B cell (primary cell): ENCODE data around the gene RPL6.
"Not testable (repeated sequence)": the region's sequence is repeated elsewhere in the genome, so short reads cannot be mapped to it uniquely, and the experiment has no call there.

ENCODE experiments used
- CTCF ChIP-seq: fragments of 200-600 bp; IDR thresholded peaks from one replicate; pipeline ENCODE4 v1.8.0; 2022; ENCODE audit warnings: antibody characterized with exemption, mild to moderate bottlenecking
- EZH2 ChIP-seq: IDR thresholded peaks from 2 replicates; pipeline ENCODE4 v1.6.1; 2012; ENCODE audit warnings: borderline replicate concordance, low read depth, mild to moderate bottlenecking, moderate library complexity, low read length; ENCODE audit not compliant: insufficient read depth, poor library complexity, severe bottlenecking

GRCh38 chr12:112407683-112408082 is 1.7 kb downstream of the RPL6 start:
- TF ChIP-seq CTCF, EZH2: not testable (repeated sequence)
